NCI-H345 treated with DMSO at 0.1 percent for 48 hours (cell line): ENCODE results near the gene DCHS1.

Experiments used
- DNase-seq: peaks from one replicate; lab custom pipeline; 2025; ENCODE audit not compliant: unreplicated experiment; lab: John Stamatoyannopoulos, UW

Gene DCHS1

GRCh38 chr11:6648501-6648900, 7.1 kb downstream of the DCHS1 start:
- DNase-seq, result no peak

GRCh38 chr11:6647836-6648235, 7.8 kb downstream of the DCHS1 start:
- DNase-seq, result no peak

- DNase-seq, result no peak
These were observed 8.5 kb downstream of the DCHS1 start for GRCh38 chr11:6646918-6647679.

- no peak for DNase-seq
These were observed 9.1 kb downstream of the DCHS1 start for GRCh38 chr11:6646576-6646917.

- DNase-seq, result no peak
These were observed 9.5 kb downstream of the DCHS1 start for GRCh38 chr11:6646071-6646470.

DNA sequence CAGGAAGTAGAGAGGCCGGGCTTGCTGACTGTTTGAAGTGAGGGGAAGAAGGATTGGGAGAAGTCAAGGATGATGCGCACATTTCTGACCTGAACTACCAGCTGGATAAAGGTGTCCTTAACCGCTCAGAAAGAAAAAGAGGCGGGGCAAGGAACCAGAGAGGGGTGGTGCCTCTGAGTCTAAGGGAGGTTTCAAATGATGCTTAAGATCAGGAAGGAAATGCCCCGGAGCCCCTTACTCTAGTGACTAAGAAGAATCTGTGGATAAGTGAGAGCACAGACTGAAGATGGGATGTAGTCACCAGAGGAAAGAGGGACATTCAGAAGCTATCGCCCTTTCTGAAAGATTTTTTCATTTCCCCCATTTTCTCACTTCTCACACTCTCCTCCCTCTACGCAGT, 12.7 kb downstream of the DCHS1 start:
- DNase-seq, result no peak

DNA sequence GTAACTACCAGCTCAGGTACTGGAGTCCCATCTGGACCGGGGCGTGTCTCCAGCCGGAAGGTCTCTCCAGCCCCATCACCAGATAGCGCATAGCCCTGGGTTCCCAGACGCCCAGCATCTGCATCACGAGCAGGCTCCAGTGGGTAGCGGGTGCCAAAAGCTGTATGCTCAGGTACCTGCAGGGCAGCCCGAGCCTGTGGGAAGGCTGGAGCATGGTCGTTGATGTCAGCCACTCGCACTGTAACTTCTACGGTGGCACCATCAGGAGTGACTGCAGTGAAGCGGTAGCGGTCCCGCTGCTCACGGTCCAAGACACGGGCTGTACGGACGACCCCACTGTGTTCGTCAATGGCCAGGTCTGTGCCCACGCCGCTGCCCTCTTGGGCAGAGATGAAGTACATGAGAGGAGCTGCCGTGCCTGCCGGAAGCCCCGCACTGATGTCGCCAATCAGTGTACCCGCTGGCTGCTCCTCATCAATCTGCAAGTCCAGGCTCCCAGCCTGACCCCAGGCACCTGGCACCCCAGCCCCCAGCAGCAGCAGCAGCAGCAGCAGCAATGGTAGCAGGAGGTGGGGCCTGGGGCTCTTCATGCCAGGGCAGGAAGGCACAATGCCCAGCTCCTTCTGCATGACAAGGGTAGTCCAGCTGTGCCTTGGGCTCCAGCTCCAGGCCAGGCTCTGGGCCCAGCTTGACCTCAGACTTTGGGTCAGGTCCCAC, 14.5 kb downstream of the DCHS1 start:
- DNase-seq, result no peak

- no peak for DNase-seq
These were observed 15.3 kb downstream of the DCHS1 start for GRCh38 chr11:6640036-6640984.

DNA sequence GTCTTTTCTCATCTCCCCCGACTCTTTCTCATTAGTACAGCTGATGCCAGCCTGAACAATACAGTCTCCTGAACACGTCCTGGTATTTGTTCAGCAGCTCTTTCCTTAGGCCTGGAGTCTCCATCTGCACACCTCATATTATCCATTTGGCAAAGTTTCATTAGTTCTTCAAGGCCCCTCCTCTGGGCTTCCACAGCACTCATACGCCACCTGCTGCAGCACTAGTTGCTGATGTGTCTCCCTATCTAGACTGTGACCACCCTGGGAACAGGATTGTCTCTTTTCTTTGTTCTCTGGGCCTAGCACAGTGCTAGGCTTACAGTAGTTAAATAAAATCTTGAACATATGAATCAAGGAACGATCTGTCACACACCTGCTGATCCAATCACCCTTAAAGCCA, 17.2 kb downstream of the DCHS1 start:
- DNase-seq, result no peak

- no peak for DNase-seq
These were observed 17.7 kb downstream of the DCHS1 start for GRCh38 chr11:6637871-6638270.

DNA sequence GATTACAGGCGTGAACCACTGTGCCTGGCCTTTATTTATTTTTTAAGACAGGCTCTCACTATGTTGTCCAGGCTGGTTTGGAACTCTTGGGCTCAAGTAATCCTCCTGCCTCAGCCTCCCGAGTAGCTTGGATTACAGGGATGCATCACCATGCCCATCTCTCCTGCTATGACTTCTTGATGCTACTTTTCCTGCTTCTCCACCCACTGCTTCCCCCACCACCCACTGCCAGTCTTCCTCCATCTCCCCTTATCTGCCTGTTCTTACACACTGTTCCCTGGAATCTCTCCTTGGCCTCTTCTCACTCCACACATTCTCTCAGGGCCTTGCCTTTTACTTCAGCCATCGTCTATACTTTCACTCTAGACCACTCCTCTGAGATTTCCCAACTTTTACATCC, 19.1 kb downstream of the DCHS1 start:
- DNase-seq, result no peak

GRCh38 chr11:6635082-6635932, 20.3 kb downstream of the DCHS1 start:
- no peak for DNase-seq

GRCh38 chr11:6634534-6634933, 21.1 kb downstream of the DCHS1 start:
- DNase-seq, result no peak

DNA sequence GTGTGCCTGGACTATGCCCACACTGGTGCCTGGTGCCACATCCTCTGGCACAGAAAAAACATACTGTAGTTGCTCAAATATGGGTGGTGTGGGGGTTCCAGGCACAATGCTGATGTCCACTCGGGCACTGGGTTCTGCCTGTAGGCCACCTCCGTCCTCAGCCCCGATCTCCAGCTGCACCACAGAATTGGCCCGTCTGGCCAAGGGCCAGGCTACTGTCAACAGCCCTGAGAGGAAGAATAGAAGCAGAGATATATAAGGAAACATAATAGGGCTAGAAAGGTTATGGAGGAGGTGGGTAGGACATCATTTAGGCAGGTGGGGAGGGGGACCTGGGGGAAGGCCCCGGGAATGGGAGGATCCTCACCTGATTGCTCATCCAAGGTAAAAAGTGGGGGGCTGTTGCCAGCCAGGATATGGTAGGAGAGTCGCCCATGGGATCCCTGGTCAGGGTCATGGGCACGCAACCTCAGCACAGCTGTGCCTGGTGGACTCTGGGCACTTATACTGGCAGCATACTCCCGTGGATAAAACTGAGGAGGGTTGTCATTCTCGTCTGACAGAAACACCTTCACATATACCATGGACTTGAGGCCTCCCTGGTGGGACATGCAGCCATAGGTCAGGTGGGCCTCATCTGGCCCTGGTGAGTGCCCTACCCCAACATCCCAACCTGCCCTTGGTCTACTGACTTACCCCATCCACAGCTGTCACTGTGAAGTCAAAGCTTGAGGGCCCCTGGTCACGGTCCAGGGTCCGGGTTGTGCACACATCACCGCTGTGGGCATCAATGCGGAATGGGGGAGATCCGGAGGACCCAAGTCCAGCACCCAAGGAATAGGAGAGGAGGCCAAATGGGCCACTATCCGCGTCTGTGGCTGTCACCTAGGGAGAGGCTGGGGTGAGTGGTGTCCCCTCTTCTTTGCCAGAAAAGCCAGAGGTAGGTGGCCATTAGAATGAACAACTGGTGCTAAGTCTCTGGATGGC, 21.9 kb downstream of the DCHS1 start:
- no peak for DNase-seq

- DNase-seq, result no peak
These were observed 23.2 kb downstream of the DCHS1 start for GRCh38 chr11:6632116-6633073.

DNA sequence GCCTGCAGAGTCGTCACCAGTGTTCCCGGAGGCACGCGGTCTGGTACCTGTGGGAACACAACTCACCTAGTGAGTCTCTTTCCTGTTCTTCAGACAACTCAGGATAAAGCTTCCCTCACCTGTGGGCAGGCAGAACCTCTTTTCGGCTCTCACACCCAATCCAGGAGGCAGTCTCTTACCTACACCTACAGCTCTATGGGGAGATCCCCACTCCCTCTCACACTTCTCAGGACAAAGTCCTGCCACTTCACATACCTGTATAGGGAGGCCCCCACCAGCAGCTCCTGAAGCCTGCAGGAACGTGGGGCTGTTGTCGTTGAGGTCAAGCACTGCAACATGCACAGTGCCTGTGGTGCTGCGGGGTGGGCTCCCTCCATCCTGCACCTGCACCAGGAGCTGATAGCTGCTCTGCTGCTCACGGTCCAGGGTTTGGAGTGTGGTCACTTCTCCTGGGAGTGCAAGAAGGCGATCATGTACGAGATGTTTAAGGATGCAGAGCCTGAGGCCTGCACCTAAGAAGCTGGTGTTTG, 24.2 kb downstream of the DCHS1 start:
- no peak for DNase-seq

- DNase-seq, result no peak
These were observed 24.8 kb downstream of the DCHS1 start for GRCh38 chr11:6630632-6631291.
